ENCODE results near the gene DFFB. TPM values are rescaled to one million over a fixed set of nuclear protein-coding genes. Genes with fewer than 3 reads are reported as not detected.

The DFFB gene
- total and polyA plus RNA-seq, 2 of the 4 experiments (the other 2 are of a cell fraction) = 6.5 to 7.3 TPM

DNA sequence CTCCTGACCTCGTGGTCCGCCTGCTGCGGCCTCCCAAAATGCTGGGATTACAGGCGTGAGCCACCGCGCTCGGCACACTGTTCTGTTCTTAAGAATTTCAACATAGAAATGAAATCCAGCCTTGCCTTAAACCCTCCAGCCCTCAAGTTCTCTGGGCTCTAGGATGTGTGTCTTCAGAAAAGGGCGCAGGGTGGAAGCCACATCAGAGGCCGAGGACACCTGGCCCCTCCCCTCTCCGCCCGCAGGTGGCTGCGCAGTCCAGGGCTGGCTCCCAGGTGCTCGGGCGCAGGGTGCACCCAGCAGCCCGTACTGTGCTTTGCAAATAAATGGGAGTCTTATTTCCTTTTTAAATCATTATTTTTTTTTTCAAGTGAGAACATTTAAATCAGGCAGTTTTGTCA is 44.8 kb downstream of the DFFB start:
- ATAC-seq (ENCODE audit: low read depth) (no peak), DNase-seq (no peak)
- Histone ChIP-seq H3K9me3 (ENCODE audit: control insufficient read depth, insufficient read depth, low read length) (no peaks in the 10 kb centered on the region), H4K91ac (ENCODE audit: insufficient read depth, low read depth, low read length) (no peak overlapping the region), H3K4me3 (ENCODE audit: insufficient read depth, low read depth, low read length) (no peak overlapping the region), H3K27me3 (ENCODE audit: control insufficient read depth, insufficient read depth, low read length) (no peaks in the 10 kb centered on the region), H3K4me2 (ENCODE audit: low read depth, low read length) (no peak overlapping the region), H3K27ac (ENCODE audit: insufficient read depth, low read length) (no peak overlapping the region), H2AK5ac (ENCODE audit: low read depth, low read length) (no peak overlapping the region), H2AK9ac (replicated peaks; ENCODE audit: low read depth, low read length, poor library complexity) (no peak overlapping the region), H4K5ac (ENCODE audit: low read depth, low read length) (no peak overlapping the region), H3K4me1 (ENCODE audit: control insufficient read depth, insufficient read depth, low read length) (no peaks in the 10 kb centered on the region), H2BK120ac (ENCODE audit: low read depth, low read length) (no peak overlapping the region), H3K4ac (ENCODE audit: low read depth, low read length) (no peak overlapping the region), H3K79me1 (ENCODE audit: low read depth in 1 of 2, low read length in 2 of 2) (peaks cover 0 to 8% of the 10 kb centered on the region in 2 experiments; a peak in 1 of 4 replicates), H3K23ac (ENCODE audit: low read depth, low read length) (no peak overlapping the region), H3K9ac (ENCODE audit: low read depth, low read length) (no peak overlapping the region), H2BK5ac (ENCODE audit: low read depth, low read length, poor library complexity, severe bottlenecking) (no peak overlapping the region), H3K18ac (ENCODE audit: low read depth, low read length) (no peak overlapping the region), H3K36me3 (ENCODE audit: control insufficient read depth, insufficient read depth, low read length) (no peaks in the 10 kb centered on the region), H3K9me1 (ENCODE audit: insufficient read depth, low read length) (no peaks in the 10 kb centered on the region; the same call in 1 of the 2 replicates), H3K14ac (replicated peaks; ENCODE audit: low read depth, low read length) (no peak overlapping the region), H2BK20ac (ENCODE audit: low read depth, low read length) (no peak overlapping the region), H3K56ac (ENCODE audit: extremely low read depth, insufficient read depth, low read length) (no peak overlapping the region), H2BK15ac (ENCODE audit: low read depth, low read length) (no peak overlapping the region), H2AFZ (replicated peaks; ENCODE audit: low read length, poor library complexity) (no peak overlapping the region), H4K20me1 (ENCODE audit: insufficient read depth, low read length) (no peaks in the 10 kb centered on the region), H4K8ac (ENCODE audit: low read depth in 2 of 2, low read length in 2 of 2) (no peak overlapping the region)
- WGBS, 2 experiments (ENCODE audit: extremely low coverage in 2 of 2, insufficient read length in 1 of 2) = no CpG with 5 or more reads among the region's 15 CpGs
- dilution Hi-C loops (cut with HindIII; ENCODE audit: low sequenced_read_pairs, unreplicated experiment) = no loop called here
- POLR2A ChIA-PET (ENCODE audit: unreplicated experiment) = interaction anchor here (0.6 kb wide), 1 partner anchor 184 kb away, joined by 3 read pairs; no protein-coding TSS in a partner anchor
- BruUV-seq (replicated peaks) = no TSS peak
- CTCF ChIA-PET = no interaction called here
- TF ChIP-seq MAZ (IDR thresholded peaks at IDR 0.05; ENCODE audit: borderline replicate concordance, low read depth, low read length) (no peak), RAD21 (IDR thresholded peaks at IDR 0.05; ENCODE audit: low read length) (no peak), RCOR1 (IDR thresholded peaks at IDR 0.05; ENCODE audit: insufficient replicate concordance, low read length) (no peak), RFX5 (IDR thresholded peaks at IDR 0.05; ENCODE audit: low read depth, low read length) (no peak), NFE2L2 (IDR thresholded peaks at IDR 0.05; ENCODE audit: low read depth, low read length) (no peak), SMC3 (IDR thresholded peaks at IDR 0.05; ENCODE audit: low read depth, low read length) (no peak), BHLHE40 (IDR thresholded peaks at IDR 0.05; ENCODE audit: low read depth, low read length) (no peak), MAFK (IDR thresholded peaks at IDR 0.05; ENCODE audit: low read depth, low read length) (no peak), MXI1 (IDR thresholded peaks at IDR 0.05; ENCODE audit: borderline replicate concordance, low read depth, low read length) (no peak)
- TF ChIP-seq, protein P1, sequence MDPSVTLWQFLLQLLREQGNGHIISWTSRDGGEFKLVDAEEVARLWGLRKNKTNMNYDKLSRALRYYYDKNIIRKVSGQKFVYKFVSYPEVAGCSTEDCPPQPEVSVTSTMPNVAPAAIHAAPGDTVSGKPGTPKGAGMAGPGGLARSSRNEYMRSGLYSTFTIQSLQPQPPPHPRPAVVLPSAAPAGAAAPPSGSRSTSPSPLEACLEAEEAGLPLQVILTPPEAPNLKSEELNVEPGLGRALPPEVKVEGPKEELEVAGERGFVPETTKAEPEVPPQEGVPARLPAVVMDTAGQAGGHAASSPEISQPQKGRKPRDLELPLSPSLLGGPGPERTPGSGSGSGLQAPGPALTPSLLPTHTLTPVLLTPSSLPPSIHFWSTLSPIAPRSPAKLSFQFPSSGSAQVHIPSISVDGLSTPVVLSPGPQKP (IDR thresholded peaks at IDR 0.05; ENCODE audit: borderline replicate concordance, low read depth, low read length) = no peak
- in situ Hi-C loops (cut with MboI; ENCODE audit: low sequenced_read_pairs) = loop anchor here (25.0 kb wide), 1 partner anchor 2010 kb away; no protein-coding TSS in a partner anchor
- intact Hi-C loops (cut with micrococcal nuclease) = no loop called here
